IPS-18c (cell line): ENCODE measurements around the gene BMP8B.
"Not testable (repeated sequence)": the region's sequence is repeated elsewhere in the genome, so short reads cannot be mapped to it uniquely, and the experiment has no call there.

Experiments
- H3K4me3 ChIP-seq: 2 replicates; pipeline ENCODE4 v1.7.0; 2013; ENCODE audit warnings: low read depth, mild to moderate bottlenecking, low read length, moderate library complexity; ENCODE audit not compliant: insufficient read depth
- H3K9me3 ChIP-seq: one replicate; pipeline ENCODE4 v1.6.1; 2013; ENCODE audit warnings: mild to moderate bottlenecking, low read length, moderate library complexity; ENCODE audit not compliant: control insufficient read depth, insufficient read depth

The BMP8B gene

GRCh38 chr1:39788758-39789570 is at the start of gene BMP8B:
TSS of gene BMP8B (minus strand) at chr1:39788865. CDS start at chr1:39788485, 380 bp downstream.
- peak within 1 kb of the TSS; percentile 49 for H3K4me3 ChIP-seq

GRCh38 chr1:39836595-39837110 is 48.0 kb upstream of the BMP8B start:
- H3K4me3 ChIP-seq = no peak overlapping the region
- H3K9me3 ChIP-seq = no peaks in the 10 kb centered on the region

More at GRCh38 chr1:39788758-39789570, at the start of gene BMP8B:
- H3K9me3 ChIP-seq = no peaks in the 10 kb centered on the region

GRCh38 chr1:39835935-39836594 is 47.4 kb upstream of the BMP8B start:
- Histone ChIP-seq H3K9me3 (no peaks in the 10 kb centered on the region), H3K4me3 (no peak overlapping the region)

GRCh38 chr1:39835110-39835509 is 46.4 kb upstream of the BMP8B start:
- H3K9me3 ChIP-seq = no peaks in the 10 kb centered on the region
- H3K4me3 ChIP-seq = no peak overlapping the region

- H3K9me3 ChIP-seq = no peaks in the 10 kb centered on the region
- H3K4me3 ChIP-seq = no peak overlapping the region
These were observed 45.1 kb upstream of the BMP8B start for GRCh38 chr1:39833621-39834385.

GRCh38 chr1:39833121-39833520 is 44.5 kb upstream of the BMP8B start:
- Histone ChIP-seq H3K4me3 (no peak overlapping the region), H3K9me3 (no peaks in the 10 kb centered on the region)

- Histone ChIP-seq H3K9me3 (no peaks in the 10 kb centered on the region), H3K4me3 (no peak overlapping the region)
These were observed 43.6 kb upstream of the BMP8B start for GRCh38 chr1:39832294-39832693.

GRCh38 chr1:39829791-39830533 is 41.3 kb upstream of the BMP8B start:
- H3K9me3 ChIP-seq = no peaks in the 10 kb centered on the region
- no peak overlapping the region for H3K4me3 ChIP-seq

- H3K9me3 ChIP-seq = no peaks in the 10 kb centered on the region
- H3K4me3 ChIP-seq = no peak overlapping the region
These were observed 40.1 kb upstream of the BMP8B start for GRCh38 chr1:39828734-39829133.

- H3K9me3 ChIP-seq, H3K4me3 ChIP-seq: not testable (repeated sequence)
These were observed 39.6 kb upstream of the BMP8B start for GRCh38 chr1:39828255-39828654.

GRCh38 chr1:39827201-39827600 is 38.5 kb upstream of the BMP8B start:
- Histone ChIP-seq H3K9me3 (no peaks in the 10 kb centered on the region), H3K4me3 (no peak overlapping the region)

- Histone ChIP-seq H3K9me3 (no peaks in the 10 kb centered on the region), H3K4me3 (no peak overlapping the region)
These were observed 37.9 kb upstream of the BMP8B start for GRCh38 chr1:39826583-39826982.

- H3K4me3 ChIP-seq = no peak overlapping the region
- H3K9me3 ChIP-seq = no peaks in the 10 kb centered on the region
These were observed 36.8 kb upstream of the BMP8B start for GRCh38 chr1:39825432-39825941.

GRCh38 chr1:39823450-39823849 is 34.8 kb upstream of the BMP8B start:
- not testable (repeated sequence) for H3K9me3 ChIP-seq, H3K4me3 ChIP-seq

GRCh38 chr1:39822146-39822545 is 33.5 kb upstream of the BMP8B start:
- Histone ChIP-seq H3K4me3 (no peak overlapping the region), H3K9me3 (no peaks in the 10 kb centered on the region)

- Histone ChIP-seq H3K9me3 (no peaks in the 10 kb centered on the region), H3K4me3 (no peak overlapping the region)
These were observed 30.6 kb upstream of the BMP8B start for GRCh38 chr1:39819091-39819812.
